Articular chondrocyte of knee joint (primary cell): ENCODE data around the gene HRC. TPM values are rescaled to one million over a fixed set of nuclear protein-coding genes. Genes with fewer than 3 reads are reported as not detected.

Experiments used
- total RNA-seq: library from RNA; depleted of rRNA; stranded (reverse); fragments of >200 nt; gene quantifications from 2 replicates; pipeline ENCODE4 v1.2.3, GENCODE V29; 2012

Gene HRC, protein sequence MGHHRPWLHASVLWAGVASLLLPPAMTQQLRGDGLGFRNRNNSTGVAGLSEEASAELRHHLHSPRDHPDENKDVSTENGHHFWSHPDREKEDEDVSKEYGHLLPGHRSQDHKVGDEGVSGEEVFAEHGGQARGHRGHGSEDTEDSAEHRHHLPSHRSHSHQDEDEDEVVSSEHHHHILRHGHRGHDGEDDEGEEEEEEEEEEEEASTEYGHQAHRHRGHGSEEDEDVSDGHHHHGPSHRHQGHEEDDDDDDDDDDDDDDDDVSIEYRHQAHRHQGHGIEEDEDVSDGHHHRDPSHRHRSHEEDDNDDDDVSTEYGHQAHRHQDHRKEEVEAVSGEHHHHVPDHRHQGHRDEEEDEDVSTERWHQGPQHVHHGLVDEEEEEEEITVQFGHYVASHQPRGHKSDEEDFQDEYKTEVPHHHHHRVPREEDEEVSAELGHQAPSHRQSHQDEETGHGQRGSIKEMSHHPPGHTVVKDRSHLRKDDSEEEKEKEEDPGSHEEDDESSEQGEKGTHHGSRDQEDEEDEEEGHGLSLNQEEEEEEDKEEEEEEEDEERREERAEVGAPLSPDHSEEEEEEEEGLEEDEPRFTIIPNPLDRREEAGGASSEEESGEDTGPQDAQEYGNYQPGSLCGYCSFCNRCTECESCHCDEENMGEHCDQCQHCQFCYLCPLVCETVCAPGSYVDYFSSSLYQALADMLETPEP
- total RNA-seq: not detected in 2 replicates

DNA sequence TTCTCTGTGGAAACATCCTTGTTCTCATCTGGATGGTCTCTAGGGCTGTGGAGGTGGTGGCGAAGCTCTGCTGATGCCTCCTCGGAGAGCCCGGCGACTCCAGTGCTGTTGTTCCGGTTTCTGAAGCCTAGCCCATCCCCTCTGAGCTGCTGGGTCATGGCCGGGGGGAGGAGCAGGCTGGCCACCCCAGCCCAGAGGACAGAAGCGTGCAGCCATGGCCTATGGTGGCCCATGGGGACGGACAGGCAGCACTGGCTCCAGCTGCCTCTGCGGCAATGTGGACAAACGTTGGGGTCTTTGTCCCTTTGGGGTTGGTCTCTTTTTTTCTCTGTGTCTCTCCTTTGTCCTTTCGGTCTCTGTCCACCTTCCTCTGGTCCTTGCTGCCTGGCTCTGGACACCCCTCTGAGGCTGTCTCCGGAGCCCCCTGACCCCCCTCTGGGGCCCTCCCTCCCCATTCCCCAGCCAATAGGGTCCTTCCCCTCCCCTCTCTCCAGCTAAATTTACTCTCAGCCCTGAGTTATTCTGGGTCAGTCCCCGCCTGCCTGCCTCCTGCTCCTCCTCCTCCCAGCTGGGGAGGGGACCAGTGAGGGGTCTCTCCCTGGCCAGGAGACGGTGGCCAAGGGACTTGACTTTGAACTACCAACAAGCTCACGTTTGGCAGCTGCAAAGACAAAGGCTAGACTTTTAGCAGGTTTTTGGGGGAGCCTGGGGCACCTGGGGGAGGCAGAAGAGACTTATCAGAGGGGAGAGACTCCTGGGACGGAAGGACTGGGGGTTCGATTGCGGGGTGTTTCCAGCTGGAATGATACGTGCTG lies at the start of gene HRC:
Gene HRC, minus strand, starts transcription at position 392 of the 815 bp plus-strand sequence. Its CDS starts 159 bp downstream, at position 233.

DNA sequence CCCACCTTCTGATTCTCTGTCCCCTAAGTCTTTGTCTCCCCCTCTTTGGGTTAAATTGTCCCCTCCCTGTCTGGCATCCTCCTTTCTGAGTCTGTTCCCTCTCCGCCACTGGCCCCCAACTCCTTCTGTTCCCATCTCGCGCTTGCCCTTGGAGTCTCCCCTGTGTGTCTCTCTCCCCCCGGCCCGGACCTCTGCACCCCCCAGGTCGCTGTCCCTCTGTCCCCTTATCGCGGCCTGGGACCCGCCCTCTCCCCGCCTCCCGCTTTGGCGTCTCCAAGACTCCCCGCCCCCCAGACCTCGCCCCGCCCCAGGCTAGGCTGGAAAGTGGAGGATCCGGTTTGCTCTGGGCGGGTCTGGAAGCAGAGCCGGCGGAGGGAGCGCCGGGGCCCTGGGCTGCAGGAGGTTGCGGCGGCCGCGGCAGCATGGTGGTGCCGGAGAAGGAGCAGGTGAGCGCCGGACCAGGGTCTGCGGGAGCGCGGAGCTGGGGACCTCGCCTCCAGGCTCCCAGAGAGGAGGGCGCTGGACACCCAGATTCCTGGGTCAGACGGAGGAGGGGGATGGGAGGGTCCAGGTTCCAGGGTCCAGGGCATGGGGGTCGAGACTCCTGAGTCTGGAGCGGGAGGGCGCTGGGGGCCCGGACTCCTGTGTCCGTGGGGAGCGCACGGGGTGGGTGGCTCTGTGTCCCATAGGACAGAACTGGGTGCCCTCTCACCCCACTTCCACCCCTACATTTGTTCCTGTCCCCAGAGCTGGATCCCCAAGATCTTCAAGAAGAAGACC lies 2.4 kb upstream of the HRC start, which contains the start of gene TRPM4:
Gene TRPM4, plus strand, starts transcription at position 348 of the 780 bp plus-strand sequence. Its CDS starts 75 bp downstream, at position 423.

DNA sequence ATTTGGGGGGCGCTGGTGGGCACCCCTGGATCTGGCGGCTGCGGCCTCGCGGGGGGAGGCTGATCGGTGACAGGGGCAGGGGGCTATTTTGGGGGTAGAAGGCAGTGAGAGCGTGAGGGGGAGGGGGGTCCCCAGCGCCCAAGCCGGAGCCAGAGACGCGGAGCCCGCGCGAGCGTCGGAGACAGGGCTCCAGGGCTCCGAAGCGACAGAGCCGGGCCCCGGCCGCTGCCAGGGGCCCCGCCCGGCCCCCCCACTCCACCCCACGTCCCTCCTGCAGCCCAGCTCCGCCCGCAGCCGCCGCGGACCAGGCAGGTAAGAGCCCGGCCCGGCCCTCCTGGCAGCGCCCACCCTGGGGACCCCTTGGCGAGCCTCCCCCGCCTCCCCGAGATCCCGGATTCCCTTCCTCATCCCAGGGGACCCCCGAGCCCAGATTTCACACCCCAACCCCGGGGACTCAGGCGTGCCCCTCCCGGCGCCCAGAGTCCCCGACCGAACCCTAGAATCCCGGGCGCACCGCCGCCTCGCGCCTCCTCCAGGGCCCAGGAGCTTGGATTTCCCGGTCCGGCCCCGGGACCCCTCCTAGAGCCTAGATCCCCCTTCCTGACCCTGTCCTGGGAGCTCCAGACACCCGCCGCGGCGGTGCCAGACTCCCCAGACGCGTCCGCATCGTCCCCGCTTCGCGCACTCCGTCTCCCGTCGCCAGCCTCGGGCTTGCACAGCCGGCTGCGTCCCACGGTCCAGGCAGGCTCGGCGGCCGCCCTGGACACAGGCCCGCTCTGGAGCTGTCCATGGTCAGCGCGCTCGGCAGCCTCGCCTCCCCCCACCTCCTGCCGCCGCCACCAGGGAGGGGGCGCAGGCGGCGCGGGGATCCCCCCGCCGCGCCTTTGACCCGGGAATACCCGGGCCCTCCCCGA lies 35.5 kb downstream of the HRC start, which contains the start of gene PPFIA3:
Gene PPFIA3, plus strand, starts transcription at position 134 of the 914 bp plus-strand sequence. CDS start 8,330 bp downstream, outside the sequence.

GRCh38 chr19:49118565-49119410 lies 36.4 kb downstream of the HRC start, which contains the start of gene C19orf73:
TSS of gene C19orf73 (minus strand) at chr19:49119143. CDS start at chr19:49119022, 121 bp downstream.

GRCh38 chr19:49113762-49114629 lies 41.2 kb downstream of the HRC start, which contains the start of gene LIN7B:
TSS of gene LIN7B (plus strand) at chr19:49114370. CDS start at chr19:49114405, 35 bp downstream.

Other genes starting within 250 kb of the HRC start
- gene DHDH, start 221.7 kb downstream of the HRC start, total RNA-seq: 0.13 and 0.32 TPM in 2 replicates
- 34.5 and 37.1 TPM in 2 replicates for gene BAX, start 200.5 kb downstream of the HRC start, total RNA-seq
- 3,310 and 5,078 TPM in 2 replicates for gene FTL, start 190.1 kb downstream of the HRC start, total RNA-seq
- 37.5 and 61.8 TPM in 2 replicates for gene GYS1, start 162.1 kb downstream of the HRC start, total RNA-seq
- 121 and 122 TPM in 2 replicates for gene RUVBL2, start 161.5 kb downstream of the HRC start, total RNA-seq
- not detected in 2 replicates for gene LHB, start 138.3 kb downstream of the HRC start, total RNA-seq
- gene CGB3, start 131.1 kb downstream of the HRC start, total RNA-seq: not detected in 2 replicates
- not detected in 2 replicates for gene CGB2, start 123.5 kb downstream of the HRC start, total RNA-seq
- gene CGB1, start 118.5 kb downstream of the HRC start, total RNA-seq: not detected in 2 replicates
- not detected in 2 replicates for gene CGB5, start 111.5 kb downstream of the HRC start, total RNA-seq
- gene CGB8, start 106.3 kb downstream of the HRC start, total RNA-seq: not detected in 2 replicates
- 0.13 and 0.32 TPM in 2 replicates for gene CGB7, start 97.6 kb downstream of the HRC start, total RNA-seq
- not detected in 2 replicates for gene NTF4, start 90.6 kb downstream of the HRC start, total RNA-seq
- not detected in 2 replicates for gene KCNA7, start 82.7 kb downstream of the HRC start, total RNA-seq
- 85.6 and 88.4 TPM in 2 replicates for gene SNRNP70, start 69.9 kb downstream of the HRC start, total RNA-seq
- 2.8 and 3.7 TPM in 2 replicates for gene LIN7B, start 41.0 kb downstream of the HRC start, total RNA-seq
- 0.26 and 0.65 TPM in 2 replicates for gene C19orf73, start 36.3 kb downstream of the HRC start, total RNA-seq
- 0.91 and 1.4 TPM in 2 replicates for gene PPFIA3, start 35.9 kb downstream of the HRC start, total RNA-seq
- 13.4 and 17.0 TPM in 2 replicates for gene TRPM4, start 2.4 kb upstream of the HRC start, total RNA-seq
- gene SLC6A16, start 169.8 kb upstream of the HRC start, total RNA-seq: 0.32 TPM in 1 of 2 replicates, not detected in the other
- not detected in 2 replicates for gene CD37, start 180.0 kb upstream of the HRC start, total RNA-seq
- gene TEAD2, start 207.0 kb upstream of the HRC start, total RNA-seq: 21.3 and 25.6 TPM in 2 replicates
- gene DKKL1, start 208.5 kb upstream of the HRC start, total RNA-seq: 0.26 TPM in 1 of 2 replicates, not detected in the other
- gene KASH5, start 232.9 kb upstream of the HRC start, total RNA-seq: not detected in 2 replicates